H1 (cell line): ENCODE results near the gene TOGARAM1. TPM values are rescaled to one million over a fixed set of nuclear protein-coding genes. Genes with fewer than 3 reads are reported as not detected.

ENCODE experiments used
- ATF3 ChIP-seq: IDR thresholded peaks from 2 replicates; pipeline ENCODE4 v1.6.1; 2011; ENCODE audit warnings: low read depth, mild to moderate bottlenecking, low read length; ENCODE audit not compliant: insufficient read depth
- CEBPB ChIP-seq: IDR thresholded peaks from 2 replicates; pipeline ENCODE4 v1.6.1; 2012; ENCODE audit warnings: low read depth, low read length
- CHD1 ChIP-seq: IDR thresholded peaks from 2 replicates; pipeline ENCODE4 v1.6.1; 2012; ENCODE audit warnings: low read depth, low read length, improper control_type of control experiment
- POLR2AphosphoS5 ChIP-seq: IDR thresholded peaks from 2 replicates; pipeline ENCODE4 v1.6.1; 2011; ENCODE audit warnings: low read depth, low read length
- RFX5 ChIP-seq: IDR thresholded peaks from 2 replicates; pipeline ENCODE4 v1.6.1; 2011; ENCODE audit warnings: low read depth, low read length, improper control_type of control experiment, borderline replicate concordance
- SRF ChIP-seq: IDR thresholded peaks from 2 replicates; pipeline ENCODE4 v1.6.1; 2011; ENCODE audit warnings: mild to moderate bottlenecking, low read depth, low read length, moderate library complexity
- polyA plus RNA-seq, 7 experiments: library from polyadenylated mRNA; depleted of rRNA in 3 of 7; stranded (reverse) in 5 of 7; unstranded in 2 of 7; fragments of >200 nt in 5 of 7; fragments of 200-250 nt in 2 of 7; gene quantifications; 1 replicate in 5 of 7; 2 replicates in 1 of 7; 4 replicates in 1 of 7; pipeline versions ENCODE4 v1.2.1 to v1.2.3, GENCODE V29; 2011 to 2013; ENCODE audit warnings: missing spikeins in 2 of 7, mixed read lengths in 2 of 7
- total RNA-seq: library from RNA; stranded (reverse); fragmentation: NEBNext Ultra II Directional; extraction: Animal tissue kit (Norgen Biotek cat#: 25700); gene quantifications from 2 replicates; pipeline ENCODE4 v1.2.1, GENCODE V29; 2021

The TOGARAM1 gene
- total and polyA plus RNA-seq, 2 of the 8 experiments (the other 6 are each of a cell fraction or from before 2014, with no cell fraction given) = 2.5 to 6.8 TPM

- no peak for TF ChIP-seq ATF3
- no peak for TF ChIP-seq CHD1
- TF ChIP-seq RFX5 = no peak
- no peak for TF ChIP-seq CEBPB
- TF ChIP-seq SRF = no peak
- TF ChIP-seq POLR2AphosphoS5 = no peak
Measured at GRCh38 chr14:45096218-45096617, 134.2 kb downstream of the TOGARAM1 start (continued).
